Activated gamma-delta T cell (primary cell): ENCODE data around the gene PLA2G6.
"Not testable (repeated sequence)": the region's sequence is repeated elsewhere in the genome, so short reads cannot be mapped to it uniquely, and the experiment has no call there.

Experiments
- DNase-seq: peaks from one replicate; lab custom pipeline; 2025; lab: John Stamatoyannopoulos, UW

The PLA2G6 gene

GRCh38 chr22:38167988-38168407, 13.6 kb downstream of the PLA2G6 start:
- no peak for DNase-seq

DNA sequence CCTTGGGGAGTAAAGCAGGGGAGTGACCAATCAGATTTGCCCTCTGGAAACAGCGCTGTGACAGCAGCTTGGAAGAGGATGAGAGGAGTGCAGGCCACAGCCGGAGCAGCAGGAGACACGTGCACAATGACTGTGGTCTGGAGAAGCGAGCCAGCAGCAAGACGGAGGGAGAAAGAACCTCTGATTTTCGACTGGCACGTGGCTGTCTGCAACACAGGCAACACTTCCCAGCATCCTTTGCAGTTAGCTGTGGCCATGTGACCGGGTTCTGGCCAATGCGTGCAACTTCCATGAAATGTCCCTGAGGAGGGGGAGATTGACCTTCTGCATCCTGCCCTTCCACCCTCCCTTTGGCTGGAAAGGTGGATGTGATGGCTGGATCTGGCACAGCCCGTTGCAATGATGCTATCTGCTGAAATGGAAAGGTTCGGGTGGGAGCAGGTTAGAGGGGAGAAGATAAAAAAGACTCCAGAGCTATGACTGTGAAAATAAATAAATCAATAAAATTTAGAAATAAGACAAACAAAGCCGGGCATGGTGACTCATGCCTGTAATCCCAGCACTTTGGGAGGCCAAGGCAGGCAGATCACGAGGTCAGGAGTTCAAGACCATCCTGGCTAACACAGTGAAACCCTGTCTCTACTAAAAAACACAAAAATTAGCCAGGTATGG, 15.6 kb downstream of the PLA2G6 start:
- DNase-seq = no peak

GRCh38 chr22:38164551-38164918, 17.1 kb downstream of the PLA2G6 start:
- no peak for DNase-seq

GRCh38 chr22:38163844-38164550, 17.6 kb downstream of the PLA2G6 start:
- DNase-seq = no peak

- DNase-seq = no peak
Observed at GRCh38 chr22:38162881-38163843, 18.5 kb downstream of the PLA2G6 start.

- no peak for DNase-seq
Observed at GRCh38 chr22:38155703-38156102, 25.9 kb downstream of the PLA2G6 start.

DNA sequence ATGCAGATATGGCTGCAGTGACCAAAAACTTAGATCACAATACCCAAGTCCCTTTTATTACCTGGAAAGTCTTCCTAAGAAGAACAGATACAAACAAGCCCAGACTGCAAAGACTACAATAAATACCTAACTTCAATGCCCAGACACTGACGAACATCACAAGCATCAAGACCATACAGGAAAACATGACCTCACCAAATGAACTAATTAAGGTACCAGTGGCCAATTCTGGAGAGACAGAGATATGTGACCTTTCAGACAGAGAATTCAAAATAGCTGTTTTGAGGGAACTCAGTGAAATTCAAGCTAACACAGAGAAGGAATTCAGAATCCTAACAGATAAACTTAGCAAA, 27.1 kb downstream of the PLA2G6 start:
- not testable (repeated sequence) for DNase-seq

GRCh38 chr22:38153821-38154562, 27.6 kb downstream of the PLA2G6 start:
- DNase-seq = no peak

- no peak for DNase-seq
Observed at GRCh38 chr22:38151126-38151500, 30.5 kb downstream of the PLA2G6 start.

DNA sequence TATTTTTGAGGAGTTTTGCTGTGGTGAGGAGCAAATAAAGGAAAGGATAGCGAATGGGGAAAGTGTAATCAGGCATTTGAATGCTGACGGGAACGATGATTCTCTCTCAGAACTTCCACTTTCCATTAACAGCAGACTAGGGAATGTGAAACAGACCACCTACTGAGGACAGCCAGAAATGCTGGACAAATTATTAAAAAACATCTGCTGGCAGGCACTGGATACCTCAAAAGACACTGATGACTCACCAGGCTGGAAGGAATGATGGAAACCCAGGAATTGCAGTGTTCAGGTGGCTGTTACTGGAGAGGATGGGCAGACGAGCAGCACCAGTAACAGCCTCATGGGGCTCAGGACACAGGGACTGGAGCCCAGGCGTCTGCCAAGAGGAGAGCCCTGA, 33.4 kb downstream of the PLA2G6 start:
- no peak for DNase-seq

DNA sequence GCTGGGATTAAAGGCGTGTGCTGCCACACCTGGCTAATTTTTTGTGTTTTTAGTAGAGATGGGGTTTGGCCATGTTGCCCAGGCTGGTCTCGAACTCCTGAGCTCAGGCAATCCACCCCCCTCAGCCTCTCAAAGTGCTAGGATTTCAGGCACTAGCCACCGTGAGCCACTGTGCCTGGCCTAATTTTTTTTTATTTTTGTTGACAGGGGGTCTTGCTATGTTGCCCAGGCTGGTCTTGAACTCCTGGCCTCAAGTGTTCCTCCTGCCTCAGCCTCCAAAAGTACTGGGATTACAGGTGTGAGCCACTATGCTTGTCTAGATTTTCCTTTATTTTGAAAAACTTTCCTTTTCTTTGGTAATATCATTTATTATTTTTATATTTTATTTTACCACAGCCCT, 35.5 kb downstream of the PLA2G6 start:
- not testable (repeated sequence) for DNase-seq

DNA sequence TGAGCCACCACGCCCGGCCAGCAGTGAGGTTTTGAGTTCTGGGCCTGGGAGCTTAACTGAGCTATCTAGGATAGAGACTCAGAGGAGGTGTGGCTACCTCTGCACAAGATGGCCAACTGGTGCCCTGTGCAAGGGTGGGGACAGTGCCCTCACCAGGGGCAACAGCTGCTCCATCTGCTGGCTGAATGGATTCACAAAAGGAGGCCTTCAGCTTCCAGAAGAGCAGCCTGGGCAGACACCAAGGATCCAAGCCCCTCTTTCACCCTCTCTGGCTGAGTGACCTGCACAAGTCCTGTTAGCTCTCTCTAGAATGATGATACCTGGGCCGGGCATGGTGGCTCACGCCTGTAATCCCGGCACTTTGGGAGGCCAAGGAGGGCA, 37.6 kb downstream of the PLA2G6 start:
- DNase-seq = no peak

DNA sequence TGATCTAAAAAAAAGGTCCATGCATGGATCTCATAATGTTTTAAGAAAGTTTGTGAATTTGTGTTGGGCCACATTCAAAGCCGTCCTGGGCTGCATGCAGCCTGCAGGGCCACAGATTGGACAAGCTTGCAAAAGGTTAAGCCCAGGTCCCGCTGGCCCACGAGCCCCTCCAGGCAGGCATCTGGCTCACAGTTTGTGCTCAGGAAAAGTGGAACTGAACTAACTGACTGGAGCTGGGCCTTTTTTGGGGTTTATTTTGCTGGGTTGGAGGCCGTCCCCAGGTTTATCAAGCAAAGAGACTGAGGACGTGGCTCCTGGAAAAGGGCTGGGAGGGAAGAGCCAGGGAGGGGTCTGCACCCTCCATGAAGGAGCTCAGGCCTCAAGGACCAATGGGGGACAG, 39.0 kb downstream of the PLA2G6 start:
- no peak for DNase-seq

DNA sequence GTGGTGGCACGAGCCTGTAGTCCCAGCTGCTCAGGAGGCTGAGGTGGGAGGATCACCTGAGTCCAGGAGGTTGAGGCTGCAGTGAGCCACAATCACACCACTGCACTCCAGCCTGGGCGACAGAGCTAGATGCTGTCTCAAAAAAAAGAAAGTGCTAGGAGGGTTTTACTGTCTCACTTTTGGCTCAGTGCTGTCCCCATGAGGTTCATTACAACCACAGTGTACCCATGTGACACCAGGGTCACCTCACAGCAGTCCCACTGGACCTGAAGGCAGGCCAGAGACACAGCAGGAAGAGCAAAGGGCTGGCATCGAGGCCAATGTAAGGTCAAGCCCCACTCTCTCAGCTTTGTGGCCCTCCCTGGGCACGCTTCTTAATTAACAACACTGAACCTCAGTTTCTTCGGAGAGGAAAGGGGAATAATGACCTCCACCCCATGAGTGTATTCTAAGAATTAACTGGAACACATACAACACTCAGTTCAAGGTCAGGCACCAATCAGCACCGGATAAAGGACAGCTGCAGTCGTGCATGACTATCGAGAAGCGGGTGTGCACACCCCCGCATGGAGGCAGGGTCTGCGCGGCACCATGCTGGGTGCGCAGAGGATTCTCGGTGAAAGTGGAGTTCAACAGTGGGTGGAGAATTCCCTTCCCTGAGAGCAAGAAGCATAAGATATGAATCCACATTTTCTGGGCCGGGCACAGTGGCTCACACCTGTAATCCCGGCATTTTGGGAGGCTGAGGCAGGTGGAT, 40.2 kb downstream of the PLA2G6 start:
- no peak for DNase-seq

DNA sequence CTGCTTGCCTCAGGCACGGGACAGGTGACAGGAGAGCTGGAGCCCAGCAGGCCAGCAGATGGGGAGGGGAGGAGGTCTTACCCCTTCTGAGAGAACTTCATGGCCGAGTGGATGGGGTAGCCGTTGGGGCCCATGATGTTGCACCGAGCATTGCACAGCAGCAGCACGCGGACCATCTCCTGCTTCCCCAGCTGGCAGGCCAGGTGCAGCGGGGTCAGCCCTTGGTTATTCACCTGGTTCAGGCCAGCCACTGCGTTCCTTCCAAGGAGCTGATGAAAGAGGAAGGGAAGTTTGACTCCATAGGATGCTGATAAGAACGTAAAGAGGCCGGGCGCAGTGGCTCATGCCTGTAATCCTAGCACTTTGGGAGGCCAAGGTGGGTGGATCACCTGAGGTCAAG, 41.7 kb downstream of the PLA2G6 start:
- no peak for DNase-seq

DNA sequence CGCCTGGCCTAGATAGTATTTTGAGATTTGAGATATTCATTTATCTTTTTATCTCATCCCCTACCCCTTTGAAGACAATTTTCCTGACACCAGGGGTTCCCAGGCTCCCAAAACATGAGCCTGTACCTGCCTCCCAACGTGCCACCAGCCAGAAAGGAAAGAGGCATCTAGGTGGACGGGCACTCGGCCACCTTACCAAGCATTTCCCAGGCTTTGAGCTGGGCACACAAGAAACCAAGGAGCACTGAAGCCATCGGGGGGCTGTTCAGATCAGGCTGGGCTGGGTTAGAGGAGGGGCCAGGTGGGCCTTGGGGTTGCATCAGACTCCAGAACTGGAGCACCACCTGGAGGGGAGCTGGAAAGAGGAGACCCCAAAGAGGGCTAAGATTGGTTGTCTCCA, 42.7 kb downstream of the PLA2G6 start:
- no peak for DNase-seq

GRCh38 chr22:38137876-38138687, 43.5 kb downstream of the PLA2G6 start:
- DNase-seq = no peak

DNA sequence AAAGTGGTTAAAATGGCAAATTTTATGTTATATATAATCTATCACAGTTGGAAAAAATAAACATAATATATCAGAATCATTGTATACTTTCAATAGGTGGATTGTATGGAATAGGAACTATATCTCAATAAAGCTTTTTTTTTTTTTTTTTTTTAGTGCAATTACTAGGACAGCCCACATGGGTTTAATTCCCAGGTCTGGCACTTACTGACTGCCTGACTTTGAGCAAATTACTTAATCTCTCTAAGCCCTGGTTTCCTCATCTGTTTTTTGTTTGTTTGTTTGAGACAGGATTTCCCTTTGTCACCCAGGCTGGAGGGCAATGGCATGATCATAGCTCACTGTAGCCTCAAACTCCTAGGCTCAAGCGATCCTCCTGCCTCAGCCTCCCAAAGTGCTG, 45.0 kb downstream of the PLA2G6 start:
- DNase-seq = no peak

GRCh38 chr22:38135133-38135706, 46.4 kb downstream of the PLA2G6 start:
- DNase-seq = no peak

GRCh38 chr22:38133331-38133730, 48.3 kb downstream of the PLA2G6 start:
- DNase-seq = no peak
